GM12878 (cell line): ENCODE results near the gene PTP4A1. TPM values are rescaled to one million over a fixed set of nuclear protein-coding genes. Genes with fewer than 3 reads are reported as not detected.

Experiments used
- CREB1 ChIP-seq: IDR thresholded peaks from 2 replicates; pipeline ENCODE4 v1.6.1; 2012; ENCODE audit warnings: low read depth, mild to moderate bottlenecking, inconsistent platforms
- EED ChIP-seq: sonication (generic); IDR thresholded peaks from 2 replicates; pipeline ENCODE4 v1.6.1; 2016; ENCODE audit warnings: antibody characterized with exemption, low read depth
- EGR1 ChIP-seq, 2 experiments: IDR thresholded peaks; 1 replicate in 1 of 2; 2 replicates in 1 of 2; pipeline ENCODE4 v1.6.1; 2011 to 2012; ENCODE audit warnings: low read depth in 2 of 2, low read length in 2 of 2, borderline replicate concordance in 1 of 2, mild to moderate bottlenecking in 1 of 2, moderate library complexity in 1 of 2
- EP300 ChIP-seq, 2 experiments: fragments of 150-350 bp in 1 of 2; IDR thresholded peaks; 2 replicates each; pipeline ENCODE4 v1.6.1; 2011 to 2012; ENCODE audit warnings: low read depth in 2 of 2, low read length in 2 of 2, borderline replicate concordance in 1 of 2, improper control_type of control experiment in 1 of 2, inconsistent platforms in 1 of 2; ENCODE audit not compliant: control insufficient read depth in 1 of 2
- GABPA ChIP-seq: IDR thresholded peaks from 2 replicates; pipeline ENCODE4 v1.6.1; 2014; ENCODE audit warnings: antibody characterized with exemption, low read depth, mild to moderate bottlenecking, inconsistent platforms
- HDAC6 ChIP-seq: fragments of 200-600 bp; sonication (generic); IDR thresholded peaks from one replicate; pipeline ENCODE4 v1.8.0; 2017; ENCODE audit warnings: antibody characterized with exemption; ENCODE audit not compliant: unreplicated experiment
- NR2C1 ChIP-seq: fragments of 450-650 bp; IDR thresholded peaks from 2 replicates; pipeline ENCODE4 v1.6.1; 2017; ENCODE audit warnings: antibody characterized with exemption, mild to moderate bottlenecking, moderate library complexity
- POLR2A ChIP-seq: IDR thresholded peaks from 2 replicates; pipeline ENCODE4 v1.6.1; 2011; ENCODE audit warnings: low read depth, mild to moderate bottlenecking, low read length
- TCF12 ChIP-seq: IDR thresholded peaks from 2 replicates; pipeline ENCODE4 v1.6.1; 2011; ENCODE audit warnings: low read depth, mild to moderate bottlenecking, low read length
- polyA plus RNA-seq, 11 experiments: library from polyadenylated mRNA; depleted of rRNA in 4 of 11; unstranded in 6 of 11; stranded (reverse) in 5 of 11; fragments of >200 nt; fragmentation: Nextera tagmentation in 4 of 11; fragmentation: Illumina TruSeq in 1 of 11; extraction: Ambion mirVana in 4 of 11; extraction: Trizol in 1 of 11; gene quantifications; 1 replicate in 1 of 11; 2 replicates in 10 of 11; pipeline versions ENCODE4 v1.2.1 to v1.2.3, GENCODE V29; 2011 to 2016; ENCODE audit warnings: inconsistent platforms in 2 of 11, missing spikeins in 2 of 11, low read depth in 1 of 11
- small RNA-seq: library from RNA; depleted of rRNA; stranded (forward); fragments of <200 nt; gene quantifications from one replicate; pipeline ENCODE3, GENCODE V24; 2014
- total RNA-seq, 4 experiments: library from RNA; depleted of rRNA in 3 of 4; stranded (reverse); fragments of >200 nt in 3 of 4; fragmentation: Illumina TruSeq in 1 of 4; extraction: Trizol in 1 of 4; gene quantifications; 2 replicates each; pipeline versions ENCODE4 v1.2.1 to v1.2.3, GENCODE V29; 2013 to 2021

The PTP4A1 gene
- total and polyA plus RNA-seq, 10 of the 15 experiments (the other 5 are each of a cell fraction or from before 2014, with no cell fraction given), result 8.5 to 190 (median 46.4) TPM; not detected in 2

GRCh38 chr6:63615590-63615989 is 43.3 kb downstream of the PTP4A1 start (continued):
- TF ChIP-seq EGR1 (IDR thresholded peaks at IDR 0.05; ENCODE audit: borderline replicate concordance in 1 of 2, low read depth in 2 of 2, low read length in 2 of 2) (no peak), CREB1 (no peak), EED (no peak), TCF12 (no peak), HDAC6 (no peak), POLR2A (no peak), EP300 (IDR thresholded peaks at IDR 0.05; ENCODE audit: borderline replicate concordance in 1 of 2, control insufficient read depth in 1 of 2, low read depth in 2 of 2, low read length in 2 of 2) (no peak), GABPA (no peak), NR2C1 (no peak)

Small RNA genes lying within 50 kb of the gene (small RNA-seq; reads per million reads assigned to genes)
- gene AL513043.1, result not detected

Other genes with a start within 250 kb of the PTP4A1 start
- gene PHF3, start 63.3 kb downstream of the PTP4A1 start, total RNA-seq (2014; rRNA removed), result 38.2 and 43.6 TPM in 2 replicates
- 59.3 and 61.5 TPM in 2 replicates for gene PHF3, start 63.3 kb downstream of the PTP4A1 start, total RNA-seq (2014; rRNA removed; fragmentation: Illumina TruSeq; extraction: Trizol)
- gene PHF3, start 63.3 kb downstream of the PTP4A1 start, total RNA-seq (2021), result 39.4 and 41.1 TPM in 2 replicates
- 29.0 and 48.5 TPM in 2 replicates for gene PHF3, start 63.3 kb downstream of the PTP4A1 start, polyA plus RNA-seq (2011; rRNA removed)
- gene PHF3, start 63.3 kb downstream of the PTP4A1 start, polyA plus RNA-seq (2014; fragmentation: Illumina TruSeq; extraction: Trizol), result 34.3 and 42.9 TPM in 2 replicates
- 1 to 10 TPM; 8.3 to 9.5 TPM for gene PHF3, start 63.3 kb downstream of the PTP4A1 start, polyA plus RNA-seq (2014; fragmentation: Nextera tagmentation; extraction: Ambion mirVana)
- 17.2 and 18.6 TPM in 2 replicates for gene PHF3, start 63.3 kb downstream of the PTP4A1 start, polyA plus RNA-seq (2014; rRNA removed)
- gene PHF3, start 63.3 kb downstream of the PTP4A1 start, polyA plus RNA-seq (2016; fragmentation: Nextera tagmentation; extraction: Ambion mirVana), result 10 to 100 TPM; 18.2 to 24.2 TPM